ENCODE data around the gene ST3GAL4.
"Not testable (repeated sequence)": the region's sequence is repeated elsewhere in the genome, so short reads cannot be mapped to it uniquely, and the experiment has no call there.

Gene ST3GAL4

DNA sequence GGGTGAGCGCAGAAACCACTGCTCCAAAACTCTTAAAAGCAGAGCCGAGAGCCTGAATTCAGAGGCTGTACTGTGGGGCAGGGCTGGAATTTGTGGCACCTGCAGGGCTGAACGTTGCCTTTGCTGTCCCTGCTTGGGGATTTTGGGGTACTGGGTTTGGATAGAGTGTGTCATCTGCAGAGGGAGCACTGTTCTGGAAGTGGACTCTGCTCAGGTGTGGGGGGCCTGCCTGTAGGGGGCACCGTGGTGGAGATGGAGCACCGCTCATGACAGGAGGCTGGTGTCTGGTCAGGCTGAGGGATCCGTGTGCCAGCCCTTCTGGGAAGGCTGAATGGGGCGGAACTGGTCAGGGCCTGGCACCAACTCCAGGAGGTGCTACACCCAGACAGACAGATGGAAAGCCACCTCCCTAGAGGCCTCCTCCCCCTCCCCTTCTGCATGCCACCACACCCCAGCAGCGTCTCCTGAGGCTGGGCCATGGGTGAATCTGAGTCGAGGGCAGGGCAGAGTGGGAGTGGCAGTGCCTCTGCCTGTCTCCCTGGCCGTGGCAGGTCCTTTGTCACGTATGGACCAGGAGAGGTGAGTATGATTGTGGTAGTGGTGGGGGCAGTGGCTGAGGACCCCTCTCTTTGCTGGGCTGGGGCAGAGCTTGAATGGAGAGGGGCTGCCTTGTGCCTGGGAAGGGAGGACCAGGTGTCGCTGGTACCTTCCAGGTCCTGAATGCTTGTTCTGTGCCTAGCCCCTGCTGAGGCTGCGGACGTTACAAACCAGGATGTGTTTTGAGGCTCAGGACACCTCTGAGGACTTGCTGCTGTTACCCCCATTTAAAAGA is 11.6 kb downstream of the ST3GAL4 start:
- H3F3A ChIP-seq (ENCODE audit: low read depth); H3K9ac ChIP-seq (ENCODE audit: low read depth, low read length, poor library complexity, severe bottlenecking); H3K9me2 ChIP-seq (replicated peaks; ENCODE audit: low read depth, low read length); H3K27me3 ChIP-seq (ENCODE audit: insufficient read depth, low read length, poor library complexity, severe bottlenecking); H3K4me3 ChIP-seq (ENCODE audit: low read length, poor library complexity, severe bottlenecking); H2AFZ ChIP-seq (ENCODE audit: low read length); H3K9me3 ChIP-seq (ENCODE audit: insufficient read depth, low read depth, low read length); H3K36me3 ChIP-seq (ENCODE audit: insufficient read depth, low read length): not testable (repeated sequence)
- H4K20me1 ChIP-seq (ENCODE audit: insufficient read depth, low read length, poor library complexity, severe bottlenecking) = peaks cover 12% of the 10 kb centered on the region
- peak overlapping the region; percentile 29 for H3K4me2 ChIP-seq (ENCODE audit: low read depth, low read length, poor library complexity, severe bottlenecking)
- TF ChIP-seq, protein P1, sequence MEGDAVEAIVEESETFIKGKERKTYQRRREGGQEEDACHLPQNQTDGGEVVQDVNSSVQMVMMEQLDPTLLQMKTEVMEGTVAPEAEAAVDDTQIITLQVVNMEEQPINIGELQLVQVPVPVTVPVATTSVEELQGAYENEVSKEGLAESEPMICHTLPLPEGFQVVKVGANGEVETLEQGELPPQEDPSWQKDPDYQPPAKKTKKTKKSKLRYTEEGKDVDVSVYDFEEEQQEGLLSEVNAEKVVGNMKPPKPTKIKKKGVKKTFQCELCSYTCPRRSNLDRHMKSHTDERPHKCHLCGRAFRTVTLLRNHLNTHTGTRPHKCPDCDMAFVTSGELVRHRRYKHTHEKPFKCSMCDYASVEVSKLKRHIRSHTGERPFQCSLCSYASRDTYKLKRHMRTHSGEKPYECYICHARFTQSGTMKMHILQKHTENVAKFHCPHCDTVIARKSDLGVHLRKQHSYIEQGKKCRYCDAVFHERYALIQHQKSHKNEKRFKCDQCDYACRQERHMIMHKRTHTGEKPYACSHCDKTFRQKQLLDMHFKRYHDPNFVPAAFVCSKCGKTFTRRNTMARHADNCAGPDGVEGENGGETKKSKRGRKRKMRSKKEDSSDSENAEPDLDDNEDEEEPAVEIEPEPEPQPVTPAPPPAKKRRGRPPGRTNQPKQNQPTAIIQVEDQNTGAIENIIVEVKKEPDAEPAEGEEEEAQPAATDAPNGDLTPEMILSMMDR (conservative IDR thresholded peaks at IDR 0.05; ENCODE audit: low read length) = peak; percentile 53
- peaks cover 84% of the 10 kb centered on the region for H3K79me2 ChIP-seq (ENCODE audit: insufficient read depth, low read length)
- H3K4me1 ChIP-seq (ENCODE audit: insufficient read depth, low read length, poor library complexity, severe bottlenecking) = peaks cover 46% of the 10 kb centered on the region

DNA sequence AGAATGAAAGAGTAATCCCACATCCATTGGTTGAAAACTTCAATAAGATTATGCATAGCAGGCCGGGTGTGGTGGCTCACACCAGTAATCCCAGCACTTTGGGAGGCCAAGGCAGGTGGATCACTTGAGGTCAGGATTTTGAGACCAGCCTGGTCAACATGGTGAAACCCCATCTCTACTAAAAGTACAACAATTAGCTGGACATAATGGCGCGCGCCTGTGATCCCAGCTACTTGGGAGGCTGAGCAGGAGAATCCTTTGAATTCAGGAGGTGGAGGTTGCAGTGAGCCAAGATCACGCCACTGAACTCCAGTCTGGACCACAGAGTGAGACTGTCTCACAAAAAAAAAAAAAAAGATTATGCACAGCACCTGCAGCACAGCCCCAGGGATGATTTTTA is 12.3 kb downstream of the ST3GAL4 start:
- peak overlapping the region; percentile 58 for H3K4me2 ChIP-seq (ENCODE audit: low read depth, low read length, poor library complexity, severe bottlenecking)
- H3K4me3 ChIP-seq (ENCODE audit: low read length, poor library complexity, severe bottlenecking); H3K27me3 ChIP-seq (ENCODE audit: insufficient read depth, low read length, poor library complexity, severe bottlenecking); H2AFZ ChIP-seq (ENCODE audit: low read length); H3K9me2 ChIP-seq (replicated peaks; ENCODE audit: low read depth, low read length); H3K36me3 ChIP-seq (ENCODE audit: insufficient read depth, low read length); H3K9me3 ChIP-seq (ENCODE audit: insufficient read depth, low read depth, low read length); H3F3A ChIP-seq (ENCODE audit: low read depth): not testable (repeated sequence)
- H3K4me1 ChIP-seq (ENCODE audit: insufficient read depth, low read length, poor library complexity, severe bottlenecking) = peaks cover 41% of the 10 kb centered on the region
- H4K20me1 ChIP-seq (ENCODE audit: insufficient read depth, low read length, poor library complexity, severe bottlenecking) = peaks cover 12% of the 10 kb centered on the region
- peaks cover 85% of the 10 kb centered on the region for H3K79me2 ChIP-seq (ENCODE audit: insufficient read depth, low read length)
- peak overlapping the region; percentile 47 for H3K9ac ChIP-seq (ENCODE audit: low read depth, low read length, poor library complexity, severe bottlenecking)

DNA sequence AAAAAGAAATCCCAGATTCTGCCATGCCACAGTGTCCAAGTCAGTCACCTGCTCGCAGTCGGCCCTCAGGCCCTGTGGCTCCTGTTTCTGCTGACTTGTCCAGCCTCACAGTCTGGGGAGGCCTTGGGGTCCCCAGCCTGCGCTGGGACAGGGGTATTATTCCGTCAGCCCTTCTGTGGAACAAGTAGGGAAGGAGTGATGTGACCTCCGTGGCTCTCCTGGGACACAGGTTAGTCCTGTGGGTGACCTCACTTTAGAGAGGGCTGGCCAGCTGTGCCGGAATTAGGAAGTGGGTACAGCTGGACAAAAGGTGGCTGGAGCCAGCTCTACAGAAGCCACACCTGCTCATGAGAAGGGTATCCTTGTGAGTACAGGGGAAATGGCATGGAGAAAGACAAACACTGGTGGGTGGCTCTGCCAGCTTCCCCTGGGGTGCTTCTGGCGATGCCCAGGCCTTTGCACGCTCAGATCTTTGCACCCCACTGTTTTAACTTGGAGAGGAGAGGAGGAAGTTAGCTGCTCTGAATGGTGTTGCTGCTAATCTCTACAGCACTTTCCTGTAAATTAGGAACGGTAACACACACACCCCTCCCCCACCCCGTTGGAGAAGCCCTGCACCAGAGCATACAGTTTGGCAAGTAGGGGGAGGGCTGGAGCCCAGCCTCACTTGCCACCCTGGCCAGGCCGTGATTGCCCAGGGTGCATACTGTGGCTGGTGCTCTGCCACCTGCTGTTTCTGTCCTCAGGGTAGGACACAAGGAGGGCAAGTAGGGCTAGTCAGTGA is 13.0 kb downstream of the ST3GAL4 start:
- Histone ChIP-seq H3K4me1 (ENCODE audit: insufficient read depth, low read length, poor library complexity, severe bottlenecking) (peaks cover 40% of the 10 kb centered on the region), H3K4me2 (ENCODE audit: low read depth, low read length, poor library complexity, severe bottlenecking) (peak overlapping the region; percentile 58), H3K9ac (ENCODE audit: low read depth, low read length, poor library complexity, severe bottlenecking) (peak overlapping the region; percentile 47), H3K79me2 (ENCODE audit: insufficient read depth, low read length) (peaks cover 85% of the 10 kb centered on the region), H4K20me1 (ENCODE audit: insufficient read depth, low read length, poor library complexity, severe bottlenecking) (peaks cover 12% of the 10 kb centered on the region), H3K4me3 (ENCODE audit: low read length, poor library complexity, severe bottlenecking) (peak overlapping the region; percentile 42)
- not testable (repeated sequence) for H3K36me3 ChIP-seq (ENCODE audit: insufficient read depth, low read length); H3K9me3 ChIP-seq (ENCODE audit: insufficient read depth, low read depth, low read length); H3K27me3 ChIP-seq (ENCODE audit: insufficient read depth, low read length, poor library complexity, severe bottlenecking); H2AFZ ChIP-seq (ENCODE audit: low read length); H3F3A ChIP-seq (ENCODE audit: low read depth); H3K9me2 ChIP-seq (replicated peaks; ENCODE audit: low read depth, low read length)
- TF ChIP-seq, protein P1 (conservative IDR thresholded peaks at IDR 0.05; ENCODE audit: low read length) = peak; percentile 20; the same call in 1 of the 2 replicates
